Adrenal gland (tissue), 12 donors: ENCODE results near the gene PRPF40A. TPM values are rescaled to one million over a fixed set of nuclear protein-coding genes. Genes with fewer than 3 reads are reported as not detected.

Experiments used
- DNase-seq, 7 donors: peaks; one replicate each; pipeline ENCODE4 v3.0.0-alpha.2; 2019 to 2020
- H3K27ac ChIP-seq, 5 donors: fragments of 200-600 bp; sonication (generic) in 4 of 5; 1 replicate in 3 of 5; 2 replicates in 2 of 5; pipeline versions ENCODE4 v1.5.1 to v1.8.0; 2016 to 2020; ENCODE audit warnings: mild to moderate bottlenecking in 1 of 5
- H3K27me3 ChIP-seq: fragments of 200-600 bp; 2 replicates; pipeline ENCODE4 v1.8.0; 2021
- H3K36me3 ChIP-seq, 2 donors: fragments of 200-600 bp; replicated peaks in 1 of 2; 1 replicate in 1 of 2; 2 replicates in 1 of 2; pipeline versions ENCODE4 v1.5.1 to v1.8.0; 2018 to 2022
- H3K4me1 ChIP-seq, 2 donors: fragments of 200-600 bp; replicated peaks in 1 of 2; 1 replicate in 1 of 2; 2 replicates in 1 of 2; pipeline versions ENCODE4 v1.5.1 to v1.8.0; 2018 to 2021
- H3K4me3 ChIP-seq, 4 donors: fragments of 200-600 bp; sonication (generic) in 3 of 4; one replicate each; pipeline ENCODE4 v1.5.1; 2016 to 2018
- H3K9me3 ChIP-seq, 3 donors: fragments of 200-600 bp; sonication (generic) in 1 of 3; replicated peaks in 1 of 3; 1 replicate in 2 of 3; 2 replicates in 1 of 3; pipeline versions ENCODE4 v1.5.1 to v1.8.0; 2016 to 2021
- CTCF ChIP-seq, 6 experiments: fragments of 450-650 bp in 4 of 6; fragments of 200-600 bp in 2 of 6; sonication (generic) in 1 of 6; IDR thresholded peaks; 1 replicate in 5 of 6; 2 replicates in 1 of 6; pipeline versions ENCODE4 v1.5.1 to v1.8.0; 2016 to 2021; ENCODE audit warnings: antibody characterized with exemption in 6 of 6, mild to moderate bottlenecking in 2 of 6, moderate library complexity in 1 of 6
- POLR2A ChIP-seq, 2 donors: fragments of 450-650 bp; IDR thresholded peaks; one replicate each; pipeline ENCODE4 v1.6.1; 2017; ENCODE audit warnings: antibody characterized with exemption in 2 of 2, mild to moderate bottlenecking in 2 of 2, moderate library complexity in 1 of 2
- WGBS, 4 donors: extraction: QIAGEN DNeasy Blood & Tissue Kit in 2 of 4; methylation state at CpG; one replicate each; pipeline versions ENCODE4 v1.1.5 to v1.1.7; 2013 to 2017; 5-methylcytosine and 5-hydroxymethylcytosine counted together
- intact Hi-C, 2 donors: fragments of 100-400 bp; cut with DNase I; formaldehyde crosslinking; loops; one replicate each; pipeline versions ENCODE4 v1.14.1 to v1.15.0; 2022 to 2023
- polyA plus RNA-seq, 3 donors: library from polyadenylated mRNA; stranded (reverse); fragments of 200-250 nt in 2 of 3; fragments of 350-450 nt in 1 of 3; fragmentation: Illumina TruSeq in 1 of 3; extraction: RNeasy Lipid Tissue Mini Kit (QIAGEN cat#74804) in 1 of 3; gene quantifications; one replicate each; pipeline ENCODE4 v1.2.3, GENCODE V29; 2013 to 2014
- total RNA-seq, 9 donors: library from RNA; depleted of rRNA in 4 of 9; stranded (reverse); fragments of >200 nt in 4 of 9; fragments of 120-200 nt in 1 of 9; fragmentation: NEBNext Ultra II Directional in 1 of 9; extraction: Animal tissue kit (Norgen Biotek cat#: 25700) in 1 of 9; gene quantifications; one replicate each; pipeline versions ENCODE4 v1.1.0 to v1.2.4, GENCODE V29; 2013 to 2023
- donor health status: healthy with polysubstance abuse.
- donor health status: Bipolar disorder and iron deficiency.
- donor health status: DM: yes; HTN: yes; CAD: no.
- donor health status: DM: no; HTN: no; CAD: no.
- donor health status: DM: no; HTN: no; CAD: no.
- donor health status: DM: yes; HTN: yes; CAD: no.

PRPF40A gene
- total and polyA plus RNA-seq, 12 donors: 15.6 to 133 (median 68.9) TPM

- no peak for DNase-seq
- TF ChIP-seq CTCF (IDR thresholded peaks at IDR 0.05): no peak
- no peak for TF ChIP-seq POLR2A (IDR thresholded peaks at IDR 0.05)
- Histone ChIP-seq H3K27me3 (no peaks in the 10 kb centered on the region), H3K27ac (no peak overlapping the region), H3K4me1 (peaks cover 10 to 21% of the 10 kb centered on the region in 2 donors), H3K36me3 (peaks cover 0 to 22% of the 10 kb centered on the region in 2 donors), H3K9me3 (no peaks in the 10 kb centered on the region), H3K4me3 (no peak overlapping the region)
- WGBS, 4 donors: 72 to 92% (median 89%) methylated on average over 3 of the region's 3 CpGs
- intact Hi-C loops: loop anchor here in 1 of 2 donors (10.0 kb wide), 1 partner anchor 287 kb away; the partner anchor contains the start of gene FMNL2
These were observed 95.0 kb downstream of the PRPF40A start for GRCh38 chr2:152622219-152622618.

- no peak for TF ChIP-seq POLR2A (IDR thresholded peaks at IDR 0.05)
- TF ChIP-seq CTCF (IDR thresholded peaks at IDR 0.05): no peak
- H3K4me3 ChIP-seq: no peak overlapping the region
- WGBS, 4 donors: 93 to 99% (median 95%) methylated on average over 9 of the region's 9 CpGs
- no peak overlapping the region for H3K27ac ChIP-seq
- no peaks in the 10 kb centered on the region for H3K9me3 ChIP-seq
- H3K4me1 ChIP-seq: peaks cover 10 to 14% of the 10 kb centered on the region in 2 donors
- intact Hi-C loops: loop anchor here in 1 of 2 donors (10.0 kb wide), 1 partner anchor 286 kb away; the partner anchor contains the start of gene FMNL2
- no peaks in the 10 kb centered on the region for H3K27me3 ChIP-seq
- H3K36me3 ChIP-seq: peaks cover 0 to 22% of the 10 kb centered on the region in 2 donors
- DNase-seq: no peak
These were observed 96.3 kb downstream of the PRPF40A start for GRCh38 chr2:152620985-152621384.

- intact Hi-C loops: loop anchor here in 1 of 2 donors (10.0 kb wide), 1 partner anchor 285 kb away; the partner anchor contains the start of gene FMNL2
- H3K27ac ChIP-seq: no peak overlapping the region
- H3K36me3 ChIP-seq: peaks cover 0 to 22% of the 10 kb centered on the region in 2 donors
- DNase-seq: no peak
- no peaks in the 10 kb centered on the region for H3K27me3 ChIP-seq
- peaks cover 7 to 9% of the 10 kb centered on the region in 2 donors for H3K4me1 ChIP-seq
- no peaks in the 10 kb centered on the region for H3K9me3 ChIP-seq
- H3K4me3 ChIP-seq: no peak overlapping the region
- TF ChIP-seq CTCF (IDR thresholded peaks at IDR 0.05) (no peak), POLR2A (IDR thresholded peaks at IDR 0.05) (no peak)
- 84 to 91% (median 87%) methylated on average over 7 of the region's 7 CpGs for WGBS, 4 donors
These were observed 97.1 kb downstream of the PRPF40A start for GRCh38 chr2:152620208-152620607.

- Histone ChIP-seq H3K9me3 (no peaks in the 10 kb centered on the region), H3K27me3 (no peaks in the 10 kb centered on the region), H3K4me3 (no peak overlapping the region), H3K4me1 (peaks cover 0 to 7% of the 10 kb centered on the region in 2 donors), H3K27ac (no peak overlapping the region), H3K36me3 (peaks cover 0 to 22% of the 10 kb centered on the region in 2 donors)
- 88 to 92% (median 89%) methylated on average over 5 of the region's 5 CpGs for WGBS, 4 donors
- no peak for DNase-seq
- intact Hi-C loops: no loop called here
- no peak for TF ChIP-seq CTCF (IDR thresholded peaks at IDR 0.05)
- no peak for TF ChIP-seq POLR2A (IDR thresholded peaks at IDR 0.05)
These were observed 99.1 kb downstream of the PRPF40A start for GRCh38 chr2:152618193-152618564.
